Gastroesophageal sphincter (tissue), 4 donors: ENCODE results near the gene MYLK. TPM values are rescaled to one million over a fixed set of nuclear protein-coding genes. Genes with fewer than 3 reads are reported as not detected.

Experiments
- ATAC-seq: fragments of 150-250 bp; one replicate; pipeline ENCODE4 v1.9.1; 2016; ENCODE audit warnings: mild to moderate bottlenecking, moderate library complexity
- H3K27ac ChIP-seq, 4 donors: fragments of 200-600 bp; sonication (generic) in 3 of 4; 1 replicate in 3 of 4; 2 replicates in 1 of 4; pipeline ENCODE4 v1.5.1; 2016 to 2019
- H3K27me3 ChIP-seq: fragments of 200-600 bp; sonication (generic); one replicate; pipeline ENCODE4 v1.5.1; 2019
- H3K36me3 ChIP-seq, 2 donors: fragments of 200-600 bp; sonication (generic); one replicate each; pipeline ENCODE4 v1.5.1; 2019; ENCODE audit warnings: control low read depth in 1 of 2
- H3K4me1 ChIP-seq, 3 donors: fragments of 200-600 bp; sonication (generic); 1 replicate in 2 of 3; 2 replicates in 1 of 3; pipeline ENCODE4 v1.5.1; 2016 to 2019; ENCODE audit warnings: control low read depth in 2 of 3
- H3K4me3 ChIP-seq, 2 donors: fragments of 200-600 bp; sonication (generic); one replicate each; pipeline ENCODE4 v1.5.1; 2019; ENCODE audit warnings: mild to moderate bottlenecking in 1 of 2, moderate library complexity in 1 of 2
- H3K9me3 ChIP-seq, 3 donors: fragments of 200-600 bp; sonication (generic); one replicate each; pipeline ENCODE4 v1.5.1; 2017 to 2019; ENCODE audit warnings: control low read depth in 2 of 3
- CTCF ChIP-seq, 4 experiments: fragments of 200-600 bp in 2 of 4; fragments of 450-650 bp in 2 of 4; sonication (generic) in 1 of 4; IDR thresholded peaks; one replicate each; pipeline ENCODE4 v1.5.1; 2017 to 2019; ENCODE audit warnings: antibody characterized with exemption in 4 of 4, mild to moderate bottlenecking in 2 of 4, moderate library complexity in 2 of 4
- EP300 ChIP-seq: sonication (generic); formaldehyde crosslinking; IDR thresholded peaks from one replicate; pipeline ENCODE4 v1.6.1; 2017; ENCODE audit warnings: antibody characterized with exemption, mild to moderate bottlenecking
- POLR2A ChIP-seq, 2 donors: fragments of 450-650 bp; IDR thresholded peaks; one replicate each; pipeline ENCODE4 v1.6.1; 2017; ENCODE audit warnings: antibody characterized with exemption in 2 of 2, mild to moderate bottlenecking in 2 of 2, moderate library complexity in 1 of 2
- POLR2AphosphoS5 ChIP-seq: sonication (generic); formaldehyde crosslinking; IDR thresholded peaks from one replicate; pipeline ENCODE4 v1.6.1; 2017; ENCODE audit warnings: antibody characterized with exemption
- WGBS, 2 donors: methylation state at CpG; one replicate each; pipeline ENCODE4 v1.1.5; 2018; ENCODE audit warnings: low coverage in 1 of 2; 5-methylcytosine and 5-hydroxymethylcytosine counted together
- total RNA-seq, 4 donors: library from RNA; depleted of rRNA; stranded (reverse); fragments of >200 nt; gene quantifications; one replicate each; pipeline ENCODE4 v1.1.0, GENCODE V29; 2016

MYLK gene
- total RNA-seq, 4 donors from 2014 or later = 1,558 to 2,522 (median 2,261) TPM

- no peak for ATAC-seq
- H3K27me3 ChIP-seq = no peaks in the 10 kb centered on the region
- peaks cover 0 to 50% of the 10 kb centered on the region in 2 donors for H3K36me3 ChIP-seq
- H3K4me1 ChIP-seq = no peaks in the 10 kb centered on the region
- peaks cover 0 to 22% (median 0%) of the 10 kb centered on the region in 3 donors for H3K9me3 ChIP-seq
- H3K4me3 ChIP-seq = no peak overlapping the region
- H3K27ac ChIP-seq = no peak overlapping the region
- 100% methylated on average over 1 of the region's 1 CpG for WGBS, 2 donors
- no peak for TF ChIP-seq POLR2AphosphoS5
- TF ChIP-seq CTCF (IDR thresholded peaks at IDR 0.05) = no peak
- TF ChIP-seq POLR2A (IDR thresholded peaks at IDR 0.05) = no peak
- no peak for TF ChIP-seq EP300
Observed at GRCh38 chr3:123920383-123920782, 36.3 kb upstream of the MYLK start.

GRCh38 chr3:123919353-123919752 lies 35.2 kb upstream of the MYLK start:
- H3K4me3 ChIP-seq = no peak overlapping the region
- no peak overlapping the region for H3K27ac ChIP-seq
- H3K9me3 ChIP-seq = peaks cover 0 to 22% (median 0%) of the 10 kb centered on the region in 3 donors
- TF ChIP-seq CTCF (IDR thresholded peaks at IDR 0.05) (no peak), EP300 (no peak), POLR2A (IDR thresholded peaks at IDR 0.05) (no peak), POLR2AphosphoS5 (no peak)
- H3K36me3 ChIP-seq = peaks cover 3 to 53% of the 10 kb centered on the region in 2 donors
- H3K27me3 ChIP-seq = no peaks in the 10 kb centered on the region
- WGBS, 2 donors = 100% methylated on average over 1 of the region's 3 CpGs; no CpG with 5 or more reads in 1 of the 2 donors
- ATAC-seq = no peak
- H3K4me1 ChIP-seq = no peaks in the 10 kb centered on the region

- TF ChIP-seq POLR2AphosphoS5 (no peak), EP300 (no peak), POLR2A (IDR thresholded peaks at IDR 0.05) (no peak), CTCF (IDR thresholded peaks at IDR 0.05) (no peak)
- no peaks in the 10 kb centered on the region for H3K4me1 ChIP-seq
- H3K27ac ChIP-seq = no peak overlapping the region
- WGBS, 2 donors = 73% methylated on average over 5 of the region's 5 CpGs
- peaks cover 3 to 25% of the 10 kb centered on the region in 2 donors for H3K36me3 ChIP-seq
- ATAC-seq = no peak
- no peaks in the 10 kb centered on the region for H3K9me3 ChIP-seq
- H3K4me3 ChIP-seq = no peak overlapping the region
- no peaks in the 10 kb centered on the region for H3K27me3 ChIP-seq
Observed at GRCh38 chr3:123914829-123915228, 30.7 kb upstream of the MYLK start.

- H3K36me3 ChIP-seq = peaks cover 1 to 2% of the 10 kb centered on the region in 2 donors
- no peaks in the 10 kb centered on the region for H3K27me3 ChIP-seq
- 73 to 100% methylated on average over 1 to 2 of the region's 2 CpGs for WGBS, 2 donors
- H3K4me3 ChIP-seq = no peak overlapping the region
- no peaks in the 10 kb centered on the region for H3K4me1 ChIP-seq
- H3K9me3 ChIP-seq = no peaks in the 10 kb centered on the region
- TF ChIP-seq POLR2AphosphoS5 (no peak), CTCF (IDR thresholded peaks at IDR 0.05) (no peak), POLR2A (IDR thresholded peaks at IDR 0.05) (no peak), EP300 (no peak)
- ATAC-seq = no peak
- H3K27ac ChIP-seq = no peak overlapping the region
Observed at GRCh38 chr3:123909785-123910184, 25.7 kb upstream of the MYLK start.

GRCh38 chr3:123907720-123908119 lies 23.6 kb upstream of the MYLK start:
- H3K36me3 ChIP-seq = no peaks in the 10 kb centered on the region
- no peak overlapping the region for H3K27ac ChIP-seq
- ATAC-seq = no peak
- H3K27me3 ChIP-seq = no peaks in the 10 kb centered on the region
- H3K9me3 ChIP-seq = no peaks in the 10 kb centered on the region
- no peaks in the 10 kb centered on the region for H3K4me1 ChIP-seq
- H3K4me3 ChIP-seq = no peak overlapping the region
- WGBS, 2 donors = 63 to 85% methylated on average over 2 of the region's 2 CpGs
- TF ChIP-seq EP300 (no peak), POLR2A (IDR thresholded peaks at IDR 0.05) (no peak), POLR2AphosphoS5 (no peak)
